Endothelial cell (in vitro differentiated cells): ENCODE data around the gene PLIN1. TPM values are rescaled to one million over a fixed set of nuclear protein-coding genes. Genes with fewer than 3 reads are reported as not detected.
A peak's percentile ranks its signal among the peaks of the same experiment; 100 is the strongest.

Source experiments
- DNase-seq: peaks from one replicate; pipeline ENCODE4 v3.0.0; 2021; ENCODE audit warnings: low spot score
- H3K27ac Mint-ChIP-seq: one replicate; pipeline ENCODE4 v1.8.0; 2021; ENCODE audit warnings: mixed read lengths, inconsistent platforms; ENCODE audit not compliant: unreplicated experiment
- H3K27me3 Mint-ChIP-seq: one replicate; pipeline ENCODE4 v1.8.0; 2021; ENCODE audit warnings: mild to moderate bottlenecking, moderate library complexity, mixed read lengths, inconsistent platforms; ENCODE audit not compliant: unreplicated experiment
- H3K36me3 Mint-ChIP-seq: one replicate; pipeline ENCODE4 v1.8.0; 2021; ENCODE audit warnings: mild to moderate bottlenecking, low read depth, mixed read lengths, inconsistent platforms; ENCODE audit not compliant: unreplicated experiment
- H3K4me1 Mint-ChIP-seq: one replicate; pipeline ENCODE4 v1.8.0; 2021; ENCODE audit warnings: mild to moderate bottlenecking, mixed read lengths, inconsistent platforms; ENCODE audit not compliant: unreplicated experiment
- H3K4me3 Mint-ChIP-seq: one replicate; pipeline ENCODE4 v1.8.0; 2021; ENCODE audit warnings: mild to moderate bottlenecking, mixed read lengths, inconsistent platforms; ENCODE audit not compliant: unreplicated experiment
- H3K9me3 Mint-ChIP-seq: one replicate; pipeline ENCODE4 v1.8.0; 2021; ENCODE audit warnings: mixed read lengths, inconsistent platforms; ENCODE audit not compliant: unreplicated experiment
- CTCF ChIP-seq: fragments of 200-600 bp; sonication (generic); IDR thresholded peaks from one replicate; pipeline ENCODE4 v1.5.0; 2021; ENCODE audit warnings: antibody characterized with exemption; ENCODE audit not compliant: unreplicated experiment
- total RNA-seq: library from RNA; stranded (reverse); fragmentation: NEBNext Ultra II Directional; extraction: Animal tissue kit (Norgen Biotek cat#: 25700); gene quantifications from one replicate; pipeline ENCODE4 v1.2.1, GENCODE V29; 2021; ENCODE audit not compliant: unreplicated experiment

The PLIN1 gene
- total RNA-seq, 1 donor from 2014 or later = 0.64 TPM

- no peaks in the 10 kb centered on the region for H3K36me3 Mint-ChIP-seq
- H3K9me3 Mint-ChIP-seq = no peaks in the 10 kb centered on the region
- TF ChIP-seq CTCF = no peak
- H3K4me3 Mint-ChIP-seq = no peak overlapping the region
- H3K27me3 Mint-ChIP-seq = peaks cover 3% of the 10 kb centered on the region
- no peaks in the 10 kb centered on the region for H3K4me1 Mint-ChIP-seq
- no peak overlapping the region for H3K27ac Mint-ChIP-seq
- no peak for DNase-seq
Measured at GRCh38 chr15:89681146-89681545, 2.0 kb upstream of the PLIN1 start.

GRCh38 chr15:89680282-89680873 lies 1.2 kb upstream of the PLIN1 start:
- no peak overlapping the region for H3K27ac Mint-ChIP-seq
- no peak for DNase-seq
- H3K9me3 Mint-ChIP-seq = no peaks in the 10 kb centered on the region
- no peak overlapping the region for H3K4me3 Mint-ChIP-seq
- peaks cover 3% of the 10 kb centered on the region for H3K27me3 Mint-ChIP-seq
- no peaks in the 10 kb centered on the region for H3K36me3 Mint-ChIP-seq
- no peaks in the 10 kb centered on the region for H3K4me1 Mint-ChIP-seq
- no peak for TF ChIP-seq CTCF

- Mint-ChIP-seq H3K4me1 (no peaks in the 10 kb centered on the region), H3K27ac (no peak overlapping the region), H3K36me3 (peaks cover 9% of the 10 kb centered on the region), H3K9me3 (no peaks in the 10 kb centered on the region), H3K27me3 (peaks cover 3% of the 10 kb centered on the region), H3K4me3 (no peak overlapping the region)
- no peak for TF ChIP-seq CTCF
- DNase-seq = no peak
Measured at GRCh38 chr15:89677381-89677780, 1.8 kb downstream of the PLIN1 start.

- TF ChIP-seq CTCF = no peak
- H3K27me3 Mint-ChIP-seq = peaks cover 1% of the 10 kb centered on the region
- no peak for DNase-seq
- H3K4me3 Mint-ChIP-seq = no peak overlapping the region
- no peaks in the 10 kb centered on the region for H3K9me3 Mint-ChIP-seq
- peaks cover 9% of the 10 kb centered on the region for H3K36me3 Mint-ChIP-seq
- no peak overlapping the region for H3K27ac Mint-ChIP-seq
- H3K4me1 Mint-ChIP-seq = no peaks in the 10 kb centered on the region
Measured at GRCh38 chr15:89675606-89676005, 3.6 kb downstream of the PLIN1 start.

GRCh38 chr15:89674526-89674925 lies 4.6 kb downstream of the PLIN1 start:
- H3K27ac Mint-ChIP-seq = no peak overlapping the region
- H3K9me3 Mint-ChIP-seq = no peaks in the 10 kb centered on the region
- H3K4me1 Mint-ChIP-seq = no peaks in the 10 kb centered on the region
- TF ChIP-seq CTCF = no peak
- peak overlapping the region; percentile 54 for H3K4me3 Mint-ChIP-seq
- DNase-seq = no peak
- peaks cover 3% of the 10 kb centered on the region for H3K27me3 Mint-ChIP-seq
- H3K36me3 Mint-ChIP-seq = peaks cover 9% of the 10 kb centered on the region
